Lung (tissue), 12 donors: ENCODE measurements around the gene SMIM14. TPM values are rescaled to one million over a fixed set of nuclear protein-coding genes. Genes with fewer than 3 reads are reported as not detected.
A peak's percentile ranks its signal among the peaks of the same experiment; 100 is the strongest.

Experiments
- ATAC-seq: fragments of 200-7000 bp; cut with Tn5 transposase; one replicate; pipeline ENCODE4 v1.9.1; 2020; ENCODE audit warnings: moderate number of reproducible peaks; ENCODE audit not compliant: insufficient read depth, low FRiP score
- DNase-seq, 3 donors: peaks; one replicate each; pipeline ENCODE4 v3.0.0-alpha.2; 2013 to 2017
- H3K27ac ChIP-seq, 2 donors: one replicate each; pipeline ENCODE4 v1.5.1; 2013; ENCODE audit warnings: mild to moderate bottlenecking in 2 of 2, moderate library complexity in 2 of 2, control low read depth in 1 of 2, inconsistent platforms in 1 of 2, low read depth in 1 of 2, low read length in 1 of 2
- H3K27me3 ChIP-seq, 3 donors: one replicate each; pipeline ENCODE4 v1.5.1; 2013; ENCODE audit warnings: low read length in 2 of 3; ENCODE audit not compliant: control insufficient read depth in 3 of 3, insufficient read depth in 3 of 3
- H3K36me3 ChIP-seq, 4 donors: one replicate each; pipeline ENCODE4 v1.5.1; 2013; ENCODE audit warnings: low read length in 4 of 4, mild to moderate bottlenecking in 1 of 4, moderate library complexity in 1 of 4; ENCODE audit not compliant: control insufficient read depth in 4 of 4, insufficient read depth in 4 of 4
- H3K4me1 ChIP-seq, 5 donors: one replicate each; pipeline ENCODE4 v1.5.1; 2013; ENCODE audit warnings: low read length in 5 of 5, mild to moderate bottlenecking in 2 of 5, moderate library complexity in 1 of 5; ENCODE audit not compliant: control insufficient read depth in 5 of 5, insufficient read depth in 5 of 5
- H3K4me3 ChIP-seq: one replicate; pipeline ENCODE4 v1.5.1; 2013; ENCODE audit warnings: mild to moderate bottlenecking, control low read depth, moderate library complexity
- H3K9ac ChIP-seq, 2 donors: one replicate each; pipeline ENCODE4 v1.5.1; 2013; ENCODE audit warnings: low read length in 2 of 2, control low read depth in 1 of 2; ENCODE audit not compliant: insufficient read depth in 1 of 2
- H3K9me3 ChIP-seq, 4 donors: one replicate each; pipeline ENCODE4 v1.5.1; 2013; ENCODE audit warnings: low read length in 3 of 4, mild to moderate bottlenecking in 1 of 4, moderate library complexity in 1 of 4; ENCODE audit not compliant: control insufficient read depth in 4 of 4, insufficient read depth in 3 of 4
- WGBS, 2 donors: extraction: QIAGEN DNeasy Blood & Tissue Kit; methylation state at CpG; one replicate each; pipeline ENCODE4 v1.1.7; 2013; 5-methylcytosine and 5-hydroxymethylcytosine counted together
- polyA plus RNA-seq, 2 donors: library from polyadenylated mRNA; stranded (reverse); fragments of 200-250 nt; gene quantifications; one replicate each; pipeline ENCODE4 v1.2.1, GENCODE V29; 2013
- total RNA-seq, 2 donors: library from RNA; depleted of rRNA in 1 of 2; stranded (reverse); fragments of >200 nt in 1 of 2; gene quantifications; one replicate each; pipeline ENCODE4 v1.2.1, GENCODE V29; 2014 to 2021
- TF ChIP-seq, protein P1 (sequence below): IDR thresholded peaks from 2 replicates; pipeline ENCODE4 v1.5.1; 2012; ENCODE audit warnings: mild to moderate bottlenecking; ENCODE audit errors: control extremely low read depth, extremely low read depth
- donor health status: control.
- donor health status: control.
- donor health status: Bipolar disorder and iron deficiency.
- donor health status: healthy.
- donor health status: DM: yes; HTN: yes; CAD: no.

Gene SMIM14
- total and polyA plus RNA-seq, 4 donors, result 23.4 to 52.1 (median 33.7) TPM

DNA sequence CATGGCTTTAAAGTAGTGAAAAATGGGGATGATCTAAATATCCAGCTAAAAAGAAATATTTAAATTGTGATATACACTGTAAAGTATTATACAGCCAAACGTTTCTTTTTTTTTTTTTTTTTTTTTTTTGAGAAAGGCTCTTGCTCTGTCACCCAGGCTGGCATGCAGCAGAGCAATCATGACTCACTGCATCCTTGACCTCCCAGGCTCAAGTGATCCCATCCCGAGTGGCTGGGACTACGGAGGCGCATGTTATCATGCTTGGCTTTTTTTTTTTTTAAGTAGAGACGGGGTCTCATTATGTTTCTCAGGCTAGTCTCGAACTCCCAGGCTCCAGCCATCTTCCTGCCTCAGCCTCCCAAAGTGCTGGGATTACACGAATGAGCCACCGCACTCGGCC lies 17.1 kb downstream of the SMIM14 start:
- DNase-seq (peak in 1 of 3 donors; percentile 27), ATAC-seq (peak; percentile 78)
- H3K4me3 ChIP-seq, result no peak overlapping the region
- peaks cover 0 to 7% (median 0%) of the 10 kb centered on the region in 5 donors for H3K4me1 ChIP-seq
- H3K27me3 ChIP-seq, result no peaks in the 10 kb centered on the region
- H3K9me3 ChIP-seq, result no peaks in the 10 kb centered on the region
- TF ChIP-seq, protein P1, sequence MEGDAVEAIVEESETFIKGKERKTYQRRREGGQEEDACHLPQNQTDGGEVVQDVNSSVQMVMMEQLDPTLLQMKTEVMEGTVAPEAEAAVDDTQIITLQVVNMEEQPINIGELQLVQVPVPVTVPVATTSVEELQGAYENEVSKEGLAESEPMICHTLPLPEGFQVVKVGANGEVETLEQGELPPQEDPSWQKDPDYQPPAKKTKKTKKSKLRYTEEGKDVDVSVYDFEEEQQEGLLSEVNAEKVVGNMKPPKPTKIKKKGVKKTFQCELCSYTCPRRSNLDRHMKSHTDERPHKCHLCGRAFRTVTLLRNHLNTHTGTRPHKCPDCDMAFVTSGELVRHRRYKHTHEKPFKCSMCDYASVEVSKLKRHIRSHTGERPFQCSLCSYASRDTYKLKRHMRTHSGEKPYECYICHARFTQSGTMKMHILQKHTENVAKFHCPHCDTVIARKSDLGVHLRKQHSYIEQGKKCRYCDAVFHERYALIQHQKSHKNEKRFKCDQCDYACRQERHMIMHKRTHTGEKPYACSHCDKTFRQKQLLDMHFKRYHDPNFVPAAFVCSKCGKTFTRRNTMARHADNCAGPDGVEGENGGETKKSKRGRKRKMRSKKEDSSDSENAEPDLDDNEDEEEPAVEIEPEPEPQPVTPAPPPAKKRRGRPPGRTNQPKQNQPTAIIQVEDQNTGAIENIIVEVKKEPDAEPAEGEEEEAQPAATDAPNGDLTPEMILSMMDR, result no peak
- peak overlapping the region in 1 of 2 donors; percentile 16 for H3K27ac ChIP-seq
- H3K36me3 ChIP-seq, result peaks cover 0 to under 1% (median 0%) of the 10 kb centered on the region in 4 donors
- no peak overlapping the region for H3K9ac ChIP-seq
- 73 to 86% methylated on average over 9 of the region's 9 CpGs for WGBS, 2 donors

DNA sequence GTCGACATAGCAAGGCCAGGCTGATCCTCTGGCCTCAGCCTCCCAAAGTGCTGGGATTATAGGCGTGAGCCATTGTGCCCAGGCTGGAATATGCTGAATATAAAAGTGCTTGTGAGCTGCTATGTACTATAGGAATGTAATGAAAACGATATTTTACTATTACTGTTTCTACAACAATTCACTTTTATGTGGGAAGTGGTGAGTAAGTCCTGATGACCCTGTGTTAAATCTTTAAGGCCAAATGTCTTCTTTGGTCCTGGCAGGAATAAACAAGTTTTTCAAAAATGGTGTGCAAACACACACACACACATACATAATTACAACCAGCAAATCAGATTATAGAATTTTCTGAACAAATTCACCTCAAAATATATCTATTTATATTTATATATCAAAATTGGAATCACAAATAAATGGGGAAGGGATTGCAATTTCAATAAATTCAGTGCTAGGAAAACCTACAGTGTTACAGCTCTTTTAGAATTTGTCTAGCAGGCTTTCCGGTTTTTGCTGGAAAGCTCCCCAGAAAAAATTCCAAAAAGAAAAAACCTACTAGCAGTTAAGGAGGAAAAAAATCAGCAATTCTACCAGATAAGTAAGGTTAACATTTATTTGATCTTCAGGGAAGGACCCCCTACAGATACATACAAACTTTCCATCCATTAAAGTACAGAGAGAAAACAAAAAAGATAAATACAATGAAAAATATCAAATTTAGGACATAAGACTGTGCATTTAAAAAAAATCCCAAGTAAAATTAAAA lies 17.9 kb downstream of the SMIM14 start:
- Histone ChIP-seq H3K27ac (no peak overlapping the region), H3K36me3 (no peaks in the 10 kb centered on the region), H3K4me3 (no peak overlapping the region), H3K9ac (no peak overlapping the region), H3K9me3 (no peaks in the 10 kb centered on the region), H3K27me3 (no peaks in the 10 kb centered on the region), H3K4me1 (peaks cover 0 to 7% (median 0%) of the 10 kb centered on the region in 5 donors)
- no peak for ATAC-seq
- DNase-seq, result peak in 2 of 3 donors; percentile 61 to 63
- 83 to 89% methylated on average over 4 of the region's 4 CpGs for WGBS, 2 donors
- TF ChIP-seq, protein P1, result no peak

DNA sequence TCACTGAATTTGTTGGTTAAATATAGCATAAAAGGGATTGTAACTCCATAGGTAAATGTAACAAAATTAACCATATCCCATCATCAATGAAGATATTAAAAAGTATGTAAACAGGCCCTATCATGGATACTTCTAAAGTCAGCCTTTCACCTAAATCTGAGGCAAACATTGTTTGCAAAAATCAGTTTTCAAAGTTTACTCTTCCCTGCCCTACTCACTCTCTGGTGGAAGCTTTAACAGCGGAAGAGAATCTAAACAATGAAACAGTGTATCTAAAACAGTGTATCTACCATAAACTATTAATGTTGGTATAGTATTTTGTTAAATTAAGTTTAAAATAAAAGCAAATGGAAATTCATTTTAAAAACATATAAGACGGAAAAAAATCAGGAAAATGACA lies 21.1 kb downstream of the SMIM14 start:
- 99% methylated on average over 2 of the region's 2 CpGs for WGBS, 2 donors
- H3K27ac ChIP-seq, result no peak overlapping the region
- no peaks in the 10 kb centered on the region for H3K27me3 ChIP-seq
- no peaks in the 10 kb centered on the region for H3K36me3 ChIP-seq
- no peak overlapping the region for H3K9ac ChIP-seq
- DNase-seq (no peak), ATAC-seq (no peak)
- TF ChIP-seq, protein P1, result no peak
- no peaks in the 10 kb centered on the region for H3K9me3 ChIP-seq
- no peak overlapping the region for H3K4me3 ChIP-seq
- H3K4me1 ChIP-seq, result peaks cover 0 to 12% (median 0%) of the 10 kb centered on the region in 5 donors
